Nucleus accumbens (tissue), 56 donors: ENCODE data around the gene PTOV1.

Source experiments
- DNase-seq, 56 donors: peaks; one replicate each; lab custom pipeline; 2025; lab: John Stamatoyannopoulos, UW

Gene PTOV1

GRCh38 chr19:49871349-49871985, 20.5 kb downstream of the PTOV1 start:
- no peak for DNase-seq

GRCh38 chr19:49872245-49873128, 21.5 kb downstream of the PTOV1 start:
- no peak for DNase-seq

- no peak for DNase-seq
These were observed 22.2 kb downstream of the PTOV1 start for GRCh38 chr19:49873129-49873521.

- no peak for DNase-seq
These were observed 22.9 kb downstream of the PTOV1 start for GRCh38 chr19:49873834-49874233.

GRCh38 chr19:49874503-49875157, 23.7 kb downstream of the PTOV1 start:
- DNase-seq, result no peak

- DNase-seq, result no peak
These were observed 24.2 kb downstream of the PTOV1 start for GRCh38 chr19:49875177-49875576.

GRCh38 chr19:49875857-49876421, 25.0 kb downstream of the PTOV1 start:
- DNase-seq, result peak in 47 of 56 donors; percentile 40 to 82 (median 69)

GRCh38 chr19:49876422-49877019, 25.6 kb downstream of the PTOV1 start:
- DNase-seq, result peak; percentile 79 to 100 (median 98)

- DNase-seq, result peak; percentile 92 to 100 (median 99)
These were observed 26.3 kb downstream of the PTOV1 start, which contains the start of the genes AKT1S1 and TBC1D17 for GRCh38 chr19:49877020-49877878. AKT1S1 (minus strand) TSS chr19:49877355; CDS start chr19:49873295, 4,060 bp downstream. TBC1D17 (plus strand) TSS chr19:49877702; CDS start chr19:49877724, 22 bp downstream.

GRCh38 chr19:49877879-49878743, 27.2 kb downstream of the PTOV1 start:
- DNase-seq, result peak in 54 of 56 donors; percentile 88 to 99 (median 96)

- DNase-seq, result no peak
These were observed 27.7 kb downstream of the PTOV1 start for GRCh38 chr19:49878744-49879070.

- DNase-seq, result no peak
These were observed 28.4 kb downstream of the PTOV1 start for GRCh38 chr19:49879243-49879963.

GRCh38 chr19:49880162-49880869, 29.4 kb downstream of the PTOV1 start:
- no peak for DNase-seq

- DNase-seq, result no peak
These were observed 30.2 kb downstream of the PTOV1 start for GRCh38 chr19:49881186-49881585.

GRCh38 chr19:49881672-49882394, 30.9 kb downstream of the PTOV1 start:
- DNase-seq, result no peak

- no peak for DNase-seq
These were observed 31.7 kb downstream of the PTOV1 start for GRCh38 chr19:49882643-49883042.
